ENCODE data around the gene SEC31B. TPM values are rescaled to one million over a fixed set of nuclear protein-coding genes. Genes with fewer than 3 reads are reported as not detected.

Gene SEC31B
- total RNA-seq, 1 donor, result 5.4 TPM

DNA sequence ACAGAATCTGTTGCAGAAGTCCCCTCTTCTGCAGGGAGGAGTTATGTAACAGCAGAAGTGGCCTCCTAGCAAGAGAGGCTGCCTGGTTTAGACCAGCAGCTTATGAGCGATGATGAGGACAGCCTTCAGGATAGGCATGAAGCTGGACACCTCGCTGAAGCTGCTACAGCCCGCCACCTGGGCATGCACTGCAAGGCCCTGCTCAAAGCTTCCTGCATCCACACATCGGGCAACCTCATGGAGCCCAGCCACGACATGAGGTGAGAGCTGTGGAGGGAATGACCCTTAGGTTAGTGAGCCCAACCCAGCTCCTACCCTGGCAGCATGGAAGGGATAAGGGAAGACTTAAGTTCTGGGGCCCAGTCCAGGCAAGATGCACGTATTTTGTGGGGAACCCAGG, 32.1 kb downstream of the SEC31B start:
- Histone ChIP-seq H3K36me3 (ENCODE audit: insufficient read depth, low read length) (peaks cover 5% of the 10 kb centered on the region), H3K9me3 (ENCODE audit: low read depth, low read length) (no peaks in the 10 kb centered on the region)
- TF ChIP-seq, protein P1, sequence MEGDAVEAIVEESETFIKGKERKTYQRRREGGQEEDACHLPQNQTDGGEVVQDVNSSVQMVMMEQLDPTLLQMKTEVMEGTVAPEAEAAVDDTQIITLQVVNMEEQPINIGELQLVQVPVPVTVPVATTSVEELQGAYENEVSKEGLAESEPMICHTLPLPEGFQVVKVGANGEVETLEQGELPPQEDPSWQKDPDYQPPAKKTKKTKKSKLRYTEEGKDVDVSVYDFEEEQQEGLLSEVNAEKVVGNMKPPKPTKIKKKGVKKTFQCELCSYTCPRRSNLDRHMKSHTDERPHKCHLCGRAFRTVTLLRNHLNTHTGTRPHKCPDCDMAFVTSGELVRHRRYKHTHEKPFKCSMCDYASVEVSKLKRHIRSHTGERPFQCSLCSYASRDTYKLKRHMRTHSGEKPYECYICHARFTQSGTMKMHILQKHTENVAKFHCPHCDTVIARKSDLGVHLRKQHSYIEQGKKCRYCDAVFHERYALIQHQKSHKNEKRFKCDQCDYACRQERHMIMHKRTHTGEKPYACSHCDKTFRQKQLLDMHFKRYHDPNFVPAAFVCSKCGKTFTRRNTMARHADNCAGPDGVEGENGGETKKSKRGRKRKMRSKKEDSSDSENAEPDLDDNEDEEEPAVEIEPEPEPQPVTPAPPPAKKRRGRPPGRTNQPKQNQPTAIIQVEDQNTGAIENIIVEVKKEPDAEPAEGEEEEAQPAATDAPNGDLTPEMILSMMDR (IDR thresholded peaks at IDR 0.05; ENCODE audit: extremely low read depth, low read depth, low read length), result no peak

DNA sequence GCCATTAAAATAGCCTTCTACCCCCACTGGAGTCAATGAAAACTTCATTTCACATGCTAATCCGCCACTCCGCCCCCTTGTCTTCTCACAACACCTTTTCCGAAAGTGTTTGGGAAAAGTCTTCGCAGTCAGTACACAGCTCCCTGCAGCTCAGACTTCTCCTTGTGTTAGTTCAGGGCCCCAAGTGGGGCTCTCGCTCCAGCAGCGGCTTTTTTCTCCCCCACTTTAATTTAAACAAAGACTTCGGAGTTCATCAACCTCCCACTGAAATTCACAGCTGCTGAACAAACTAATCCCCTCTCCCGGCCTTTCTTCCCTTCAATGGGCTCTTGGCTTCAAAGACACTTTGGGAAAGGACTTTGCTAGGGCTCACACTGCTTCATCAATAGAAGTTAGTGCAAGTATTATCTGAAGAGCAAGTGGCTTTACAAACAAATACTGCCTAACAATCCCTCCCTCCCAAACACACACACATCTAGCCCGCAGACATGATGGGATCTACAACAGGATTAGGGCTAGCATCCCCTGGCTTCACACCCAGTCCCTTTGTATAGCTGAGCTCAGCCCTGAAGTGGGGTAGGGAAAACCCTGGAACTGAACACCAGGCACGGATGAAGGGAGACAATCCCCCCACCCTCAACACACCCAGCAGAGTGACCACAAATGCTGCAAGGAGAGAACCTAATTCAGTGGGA, 33.7 kb downstream of the SEC31B start:
- H3K27ac ChIP-seq (ENCODE audit: low read depth, low read length), result no peak overlapping the region
- no peaks in the 10 kb centered on the region for H4K20me1 ChIP-seq (ENCODE audit: insufficient read depth, low read length)
- peaks cover 5% of the 10 kb centered on the region for H3K36me3 ChIP-seq (ENCODE audit: insufficient read depth, low read length)
- H2AFZ ChIP-seq (ENCODE audit: low read length), result no peak overlapping the region
- no peak for DNase-seq (ENCODE audit: insufficient read length, low spot score, missing footprints)
- no peaks in the 10 kb centered on the region for H3K9me3 ChIP-seq (ENCODE audit: low read depth, low read length)
- no peak overlapping the region for H3K4me2 ChIP-seq (ENCODE audit: insufficient read depth, low read length)
- H3K27me3 ChIP-seq (ENCODE audit: insufficient read depth, low read length), result peaks cover 28% of the 10 kb centered on the region
- H3K4me3 ChIP-seq (ENCODE audit: insufficient read depth, low read length), result no peak overlapping the region
- H3K4me1 ChIP-seq (ENCODE audit: insufficient read depth, low read length), result peaks cover 7% of the 10 kb centered on the region
- TF ChIP-seq, protein P1 (IDR thresholded peaks at IDR 0.05; ENCODE audit: extremely low read depth, low read depth, low read length), result no peak
- H3K79me2 ChIP-seq (ENCODE audit: insufficient read depth, low read length), result no peaks in the 10 kb centered on the region

More for the DNA sequence above, 32.1 kb downstream of the SEC31B start:
- no peak overlapping the region for H2AFZ ChIP-seq (ENCODE audit: low read length)
- H3K4me2 ChIP-seq (ENCODE audit: insufficient read depth, low read length), result no peak overlapping the region
- no peak overlapping the region for H3K4me3 ChIP-seq (ENCODE audit: insufficient read depth, low read length)
- H3K4me1 ChIP-seq (ENCODE audit: insufficient read depth, low read length), result no peaks in the 10 kb centered on the region
- DNase-seq (ENCODE audit: insufficient read length, low spot score, missing footprints), result no peak
- H4K20me1 ChIP-seq (ENCODE audit: insufficient read depth, low read length), result no peaks in the 10 kb centered on the region
- no peaks in the 10 kb centered on the region for H3K79me2 ChIP-seq (ENCODE audit: insufficient read depth, low read length)
- H3K27me3 ChIP-seq (ENCODE audit: insufficient read depth, low read length), result peaks cover 17% of the 10 kb centered on the region
- no peak overlapping the region for H3K27ac ChIP-seq (ENCODE audit: low read depth, low read length)

DNA sequence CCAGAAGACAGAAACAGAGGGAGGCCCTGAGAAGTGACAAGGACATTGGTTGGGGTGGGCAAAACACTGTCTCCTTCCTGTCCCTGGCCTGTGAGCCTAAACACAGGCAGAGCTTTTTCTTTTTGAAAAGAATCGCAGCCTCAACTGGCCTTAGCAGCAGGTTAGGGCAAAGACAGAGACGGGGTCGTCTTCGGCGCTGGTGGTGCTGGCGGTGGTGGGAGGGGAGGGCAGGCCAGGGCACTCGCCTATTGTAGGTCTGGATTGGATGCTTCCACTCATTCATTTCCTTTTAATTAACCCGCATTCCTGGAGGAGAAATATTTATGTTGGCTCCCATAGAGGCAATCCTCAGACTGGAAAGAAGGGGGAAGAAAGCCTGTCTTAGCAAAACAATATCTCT, 34.3 kb downstream of the SEC31B start:
- Histone ChIP-seq H3K4me3 (ENCODE audit: insufficient read depth, low read length) (no peak overlapping the region), H3K4me1 (ENCODE audit: insufficient read depth, low read length) (peaks cover 7% of the 10 kb centered on the region), H3K79me2 (ENCODE audit: insufficient read depth, low read length) (no peaks in the 10 kb centered on the region), H4K20me1 (ENCODE audit: insufficient read depth, low read length) (no peaks in the 10 kb centered on the region), H3K4me2 (ENCODE audit: insufficient read depth, low read length) (no peak overlapping the region), H3K9me3 (ENCODE audit: low read depth, low read length) (no peaks in the 10 kb centered on the region), H2AFZ (ENCODE audit: low read length) (no peak overlapping the region), H3K36me3 (ENCODE audit: insufficient read depth, low read length) (peaks cover 5% of the 10 kb centered on the region), H3K27me3 (ENCODE audit: insufficient read depth, low read length) (peaks cover 34% of the 10 kb centered on the region), H3K27ac (ENCODE audit: low read depth, low read length) (no peak overlapping the region)
- TF ChIP-seq, protein P1 (IDR thresholded peaks at IDR 0.05; ENCODE audit: extremely low read depth, low read depth, low read length), result no peak
- no peak for DNase-seq (ENCODE audit: insufficient read length, low spot score, missing footprints)

DNA sequence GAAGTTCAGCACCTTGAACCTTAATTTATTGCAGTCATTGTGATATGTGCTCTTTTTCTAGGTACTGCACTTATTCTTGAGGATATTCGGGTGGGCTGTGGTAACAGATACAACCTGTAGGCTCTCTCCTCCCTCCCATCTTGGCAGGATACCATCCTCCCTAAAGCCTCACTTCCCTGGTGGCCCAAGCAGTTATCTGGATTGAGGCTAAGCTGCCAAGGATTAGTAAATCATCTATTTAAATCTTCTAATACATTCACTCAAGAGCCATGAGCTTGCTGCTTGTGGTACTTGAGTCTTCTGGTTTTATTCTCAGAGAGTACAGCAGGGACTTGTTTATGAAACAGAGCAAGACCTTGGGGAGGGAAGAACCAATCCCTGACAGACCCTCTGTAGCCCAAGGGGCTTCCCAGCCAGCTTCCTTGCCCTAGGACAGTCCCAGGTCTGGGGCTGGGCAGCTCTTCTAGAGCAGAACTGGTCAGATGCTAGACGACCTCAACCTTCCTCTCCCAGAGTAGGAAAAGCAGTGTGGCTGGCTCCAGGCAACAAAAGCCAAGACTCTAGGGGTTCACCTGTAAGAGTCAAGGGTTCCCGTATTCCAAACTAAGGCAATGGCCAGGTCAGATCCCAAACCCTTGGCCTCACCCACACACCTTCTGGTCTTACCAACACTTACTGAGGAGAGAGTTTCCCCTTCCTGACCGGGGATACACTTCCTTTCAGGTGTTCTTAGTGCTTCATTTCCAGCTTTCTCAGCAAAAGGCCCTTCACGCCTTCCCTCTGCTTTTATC, 35.6 kb downstream of the SEC31B start:
- no peak for DNase-seq (ENCODE audit: insufficient read length, low spot score, missing footprints)
- no peaks in the 10 kb centered on the region for H3K9me3 ChIP-seq (ENCODE audit: low read depth, low read length)
- peaks cover 5% of the 10 kb centered on the region for H3K36me3 ChIP-seq (ENCODE audit: insufficient read depth, low read length)
- peaks cover 7% of the 10 kb centered on the region for H3K4me1 ChIP-seq (ENCODE audit: insufficient read depth, low read length)
- H3K79me2 ChIP-seq (ENCODE audit: insufficient read depth, low read length), result no peaks in the 10 kb centered on the region
- H4K20me1 ChIP-seq (ENCODE audit: insufficient read depth, low read length), result no peaks in the 10 kb centered on the region
- H3K27me3 ChIP-seq (ENCODE audit: insufficient read depth, low read length), result peaks cover 47% of the 10 kb centered on the region
- no peak overlapping the region for H3K27ac ChIP-seq (ENCODE audit: low read depth, low read length)
- H3K4me3 ChIP-seq (ENCODE audit: insufficient read depth, low read length), result no peak overlapping the region
- TF ChIP-seq, protein P1 (IDR thresholded peaks at IDR 0.05; ENCODE audit: extremely low read depth, low read depth, low read length), result no peak
- no peak overlapping the region for H3K4me2 ChIP-seq (ENCODE audit: insufficient read depth, low read length)
- H2AFZ ChIP-seq (ENCODE audit: low read length), result no peak overlapping the region

Data from osteoblast (primary cell).